Measurements from ENCODE around the gene ALX3. TPM values are rescaled to one million over a fixed set of nuclear protein-coding genes. Genes with fewer than 3 reads are reported as not detected.
A peak's percentile ranks its signal among the peaks of the same experiment; 100 is the strongest.

ALX3 gene
- polyA plus RNA-seq, 3 donors: not detected

DNA sequence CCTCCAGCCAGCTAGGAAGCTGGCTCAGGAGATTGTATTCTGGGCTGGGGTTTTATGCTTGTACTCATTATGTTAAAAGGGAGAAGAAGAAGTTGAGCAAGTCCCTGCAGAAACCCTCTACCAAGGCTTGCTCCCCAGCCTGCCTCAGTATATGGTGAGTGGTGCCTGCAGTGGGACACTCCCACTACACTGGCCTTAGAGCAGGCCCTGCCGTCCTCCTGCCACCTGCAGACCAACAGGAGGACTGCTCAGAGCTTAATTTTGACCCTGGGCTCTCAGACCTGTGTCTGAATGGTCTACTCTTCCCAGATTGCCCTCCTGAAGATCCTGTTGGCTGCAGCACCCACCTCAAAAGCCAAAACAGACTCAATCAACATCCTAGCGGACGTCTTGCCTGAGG, 23.0 kb downstream of the ALX3 start:
- peaks cover 99 to 100% of the 10 kb centered on the region in 2 donors for H3K36me3 ChIP-seq (replicated peaks in 1 of 2; ENCODE audit: control insufficient read depth in 1 of 2, insufficient read depth in 2 of 2, low read length in 2 of 2)

GRCh38 chr1:110043016-110043415, 27.5 kb downstream of the ALX3 start:
- Histone ChIP-seq H3K9me3 (replicated peaks in 1 of 2; ENCODE audit: control insufficient read depth in 1 of 2, insufficient read depth in 1 of 2, low read length in 2 of 2) (no peaks in the 10 kb centered on the region), H3K9ac (ENCODE audit: insufficient read depth, low read length, poor library complexity, severe bottlenecking) (no peak overlapping the region), H3K4me2 (replicated peaks; ENCODE audit: extremely low read depth, low read length, poor library complexity, severe bottlenecking) (no peak overlapping the region), H3K27me3 (ENCODE audit: control insufficient read depth in 2 of 2, insufficient read depth in 2 of 2, low read length in 2 of 2) (no peaks in the 10 kb centered on the region), H3K36me3 (replicated peaks in 1 of 2; ENCODE audit: control insufficient read depth in 1 of 2, insufficient read depth in 2 of 2, low read length in 2 of 2) (peaks cover 98 to 100% of the 10 kb centered on the region in 2 donors), H2AFZ (ENCODE audit: insufficient read depth, low read depth, low read length, poor library complexity, severe bottlenecking) (no peak overlapping the region), H3K27ac (ENCODE audit: low read depth in 1 of 2, low read length in 2 of 2) (no peak overlapping the region), H3K4me3 (replicated peaks in 1 of 3; ENCODE audit: low read depth in 2 of 3, low read length in 3 of 3) (no peak overlapping the region), H3K4me1 (ENCODE audit: control insufficient read depth in 1 of 2, insufficient read depth in 2 of 2, low read length in 2 of 2) (no peaks in the 10 kb centered on the region), H4K20me1 (ENCODE audit: insufficient read depth, low read length) (no peaks in the 10 kb centered on the region), H3K79me2 (ENCODE audit: insufficient read depth, low read length) (no peaks in the 10 kb centered on the region)
- no peaks in the 10 kb centered on the region for H3K4me1 Mint-ChIP-seq
- no peaks in the 10 kb centered on the region for H3K9me3 Mint-ChIP-seq
- H3K36me3 Mint-ChIP-seq: peaks cover 91 to 98% of the 10 kb centered on the region in 2 donors
- H3K27ac Mint-ChIP-seq: no peak overlapping the region
- H3K4me3 Mint-ChIP-seq: peak overlapping the region in 1 of 2 donors; percentile 4
- no peaks in the 10 kb centered on the region for H3K27me3 Mint-ChIP-seq (ENCODE audit: low read depth in 3 of 3)
- intact Hi-C loops (cut with micrococcal nuclease): no loop called here
- DNase-seq: no peak
- 95% methylated on average over 10 of the region's 10 CpGs for WGBS (ENCODE audit: insufficient coverage)
- TF ChIP-seq, protein P1, sequence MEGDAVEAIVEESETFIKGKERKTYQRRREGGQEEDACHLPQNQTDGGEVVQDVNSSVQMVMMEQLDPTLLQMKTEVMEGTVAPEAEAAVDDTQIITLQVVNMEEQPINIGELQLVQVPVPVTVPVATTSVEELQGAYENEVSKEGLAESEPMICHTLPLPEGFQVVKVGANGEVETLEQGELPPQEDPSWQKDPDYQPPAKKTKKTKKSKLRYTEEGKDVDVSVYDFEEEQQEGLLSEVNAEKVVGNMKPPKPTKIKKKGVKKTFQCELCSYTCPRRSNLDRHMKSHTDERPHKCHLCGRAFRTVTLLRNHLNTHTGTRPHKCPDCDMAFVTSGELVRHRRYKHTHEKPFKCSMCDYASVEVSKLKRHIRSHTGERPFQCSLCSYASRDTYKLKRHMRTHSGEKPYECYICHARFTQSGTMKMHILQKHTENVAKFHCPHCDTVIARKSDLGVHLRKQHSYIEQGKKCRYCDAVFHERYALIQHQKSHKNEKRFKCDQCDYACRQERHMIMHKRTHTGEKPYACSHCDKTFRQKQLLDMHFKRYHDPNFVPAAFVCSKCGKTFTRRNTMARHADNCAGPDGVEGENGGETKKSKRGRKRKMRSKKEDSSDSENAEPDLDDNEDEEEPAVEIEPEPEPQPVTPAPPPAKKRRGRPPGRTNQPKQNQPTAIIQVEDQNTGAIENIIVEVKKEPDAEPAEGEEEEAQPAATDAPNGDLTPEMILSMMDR (IDR thresholded peaks at IDR 0.05): no peak

More for the DNA sequence above, 23.0 kb downstream of the ALX3 start:
- TF ChIP-seq, protein P1 (IDR thresholded peaks at IDR 0.05): no peak
- Histone ChIP-seq H2AFZ (ENCODE audit: insufficient read depth, low read depth, low read length, poor library complexity, severe bottlenecking) (no peak overlapping the region), H3K4me2 (replicated peaks; ENCODE audit: extremely low read depth, low read length, poor library complexity, severe bottlenecking) (no peak overlapping the region), H3K27me3 (ENCODE audit: control insufficient read depth in 2 of 2, insufficient read depth in 2 of 2, low read length in 2 of 2) (no peaks in the 10 kb centered on the region), H4K20me1 (ENCODE audit: insufficient read depth, low read length) (no peaks in the 10 kb centered on the region), H3K4me3 (replicated peaks in 1 of 3; ENCODE audit: low read depth in 2 of 3, low read length in 3 of 3) (no peak overlapping the region), H3K27ac (ENCODE audit: low read depth in 1 of 2, low read length in 2 of 2) (peak overlapping the region in 1 of 2 donors; percentile 1), H3K9me3 (replicated peaks in 1 of 2; ENCODE audit: control insufficient read depth in 1 of 2, insufficient read depth in 1 of 2, low read length in 2 of 2) (no peaks in the 10 kb centered on the region), H3K9ac (ENCODE audit: insufficient read depth, low read length, poor library complexity, severe bottlenecking) (no peak overlapping the region), H3K4me1 (ENCODE audit: control insufficient read depth in 1 of 2, insufficient read depth in 2 of 2, low read length in 2 of 2) (no peaks in the 10 kb centered on the region), H3K79me2 (ENCODE audit: insufficient read depth, low read length) (no peaks in the 10 kb centered on the region)
- Mint-ChIP-seq H3K27me3 (ENCODE audit: low read depth in 3 of 3) (no peaks in the 10 kb centered on the region), H3K4me1 (no peaks in the 10 kb centered on the region), H3K9me3 (no peaks in the 10 kb centered on the region), H3K36me3 (peaks cover 94 to 98% of the 10 kb centered on the region in 2 donors), H3K4me3 (no peak overlapping the region), H3K27ac (no peak overlapping the region)
- no peak for DNase-seq
- intact Hi-C loops (cut with micrococcal nuclease): no loop called here
- WGBS (ENCODE audit: insufficient coverage): 100% methylated on average over 1 of the region's 3 CpGs
